Measurements from ENCODE around the gene MICB. TPM values are rescaled to one million over a fixed set of nuclear protein-coding genes. Genes with fewer than 3 reads are reported as not detected.
A peak's percentile ranks its signal among the peaks of the same experiment; 100 is the strongest.
"Not testable (repeated sequence)": the region's sequence is repeated elsewhere in the genome, so short reads cannot be mapped to it uniquely, and the experiment has no call there.

The MICB gene
- total and polyA plus RNA-seq, 4 donors: 3.8 to 10.2 (median 7.4) TPM

DNA sequence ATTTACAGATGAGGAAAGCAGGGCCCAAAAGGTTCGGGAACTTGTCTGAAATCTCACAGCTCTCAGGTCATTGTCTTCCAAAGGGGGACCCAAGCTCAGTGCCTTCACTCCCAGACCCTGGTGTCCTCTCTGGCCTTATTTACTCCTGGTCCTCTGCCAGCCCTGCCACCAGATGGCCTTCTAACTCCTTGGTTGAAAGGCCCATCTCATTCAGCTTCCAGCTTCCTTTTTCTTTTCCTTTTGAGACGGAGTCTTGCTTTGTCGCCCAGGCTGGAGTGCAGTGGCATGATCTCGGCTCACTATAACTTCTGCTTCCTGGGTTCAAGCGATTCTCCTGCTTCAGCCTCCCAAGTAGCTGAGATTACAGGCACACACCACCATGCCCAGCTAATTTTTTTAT is 53.4 kb downstream of the MICB start:
- H3K4me1 ChIP-seq (ENCODE audit: control insufficient read depth in 5 of 5, insufficient read depth in 5 of 5, low read length in 5 of 5): peaks cover 0 to 18% (median 4%) of the 10 kb centered on the region in 5 donors
- TF ChIP-seq, protein P1, sequence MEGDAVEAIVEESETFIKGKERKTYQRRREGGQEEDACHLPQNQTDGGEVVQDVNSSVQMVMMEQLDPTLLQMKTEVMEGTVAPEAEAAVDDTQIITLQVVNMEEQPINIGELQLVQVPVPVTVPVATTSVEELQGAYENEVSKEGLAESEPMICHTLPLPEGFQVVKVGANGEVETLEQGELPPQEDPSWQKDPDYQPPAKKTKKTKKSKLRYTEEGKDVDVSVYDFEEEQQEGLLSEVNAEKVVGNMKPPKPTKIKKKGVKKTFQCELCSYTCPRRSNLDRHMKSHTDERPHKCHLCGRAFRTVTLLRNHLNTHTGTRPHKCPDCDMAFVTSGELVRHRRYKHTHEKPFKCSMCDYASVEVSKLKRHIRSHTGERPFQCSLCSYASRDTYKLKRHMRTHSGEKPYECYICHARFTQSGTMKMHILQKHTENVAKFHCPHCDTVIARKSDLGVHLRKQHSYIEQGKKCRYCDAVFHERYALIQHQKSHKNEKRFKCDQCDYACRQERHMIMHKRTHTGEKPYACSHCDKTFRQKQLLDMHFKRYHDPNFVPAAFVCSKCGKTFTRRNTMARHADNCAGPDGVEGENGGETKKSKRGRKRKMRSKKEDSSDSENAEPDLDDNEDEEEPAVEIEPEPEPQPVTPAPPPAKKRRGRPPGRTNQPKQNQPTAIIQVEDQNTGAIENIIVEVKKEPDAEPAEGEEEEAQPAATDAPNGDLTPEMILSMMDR (IDR thresholded peaks at IDR 0.05; ENCODE audit: control extremely low read depth, extremely low read depth): peak; percentile 80
- peaks cover 0 to 18% (median 7%) of the 10 kb centered on the region in 4 donors for H3K36me3 ChIP-seq (ENCODE audit: control insufficient read depth in 4 of 4, insufficient read depth in 4 of 4, low read length in 4 of 4)
- ATAC-seq (ENCODE audit: insufficient read depth, low FRiP score); H3K4me3 ChIP-seq; H3K27me3 ChIP-seq (ENCODE audit: control insufficient read depth in 3 of 3, insufficient read depth in 3 of 3, low read length in 2 of 3); H3K27ac ChIP-seq (ENCODE audit: low read depth in 1 of 2, low read length in 1 of 2); H3K9me3 ChIP-seq (ENCODE audit: control insufficient read depth in 4 of 4, insufficient read depth in 3 of 4, low read length in 3 of 4); H3K9ac ChIP-seq (ENCODE audit: insufficient read depth in 1 of 2, low read length in 2 of 2): not testable (repeated sequence)
- peak in 2 of 3 donors; percentile 26 to 49 for DNase-seq
- 14 to 41% methylated on average over 5 of the region's 5 CpGs for WGBS, 2 donors

DNA sequence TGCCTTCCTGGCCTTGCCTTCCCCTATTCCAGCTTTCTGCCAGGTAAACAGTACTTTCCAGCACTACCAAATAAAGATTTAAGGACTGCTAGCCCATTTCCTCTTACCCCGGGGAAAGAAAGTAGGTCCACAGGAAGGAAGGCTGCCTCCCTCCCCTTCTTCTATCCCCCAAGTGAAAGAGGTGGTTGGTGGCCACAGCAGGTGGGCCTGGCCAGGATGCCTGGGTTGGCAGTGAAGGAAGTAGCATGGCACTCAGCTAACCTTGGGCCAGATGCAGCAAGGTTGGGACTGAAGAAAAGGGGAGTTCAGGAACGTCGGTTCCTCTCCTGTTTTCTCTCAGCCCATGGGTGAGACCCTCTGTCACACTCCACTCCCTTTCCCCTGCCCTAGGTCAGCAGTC is 58.4 kb downstream of the MICB start:
- Histone ChIP-seq H3K27me3 (ENCODE audit: control insufficient read depth in 3 of 3, insufficient read depth in 3 of 3, low read length in 2 of 3) (no peaks in the 10 kb centered on the region), H3K9ac (ENCODE audit: insufficient read depth in 1 of 2, low read length in 2 of 2) (no peak overlapping the region), H3K36me3 (ENCODE audit: control insufficient read depth in 4 of 4, insufficient read depth in 4 of 4, low read length in 4 of 4) (peaks cover 6 to 20% (median 14%) of the 10 kb centered on the region in 4 donors), H3K27ac (ENCODE audit: low read depth in 1 of 2, low read length in 1 of 2) (no peak overlapping the region), H3K4me1 (ENCODE audit: control insufficient read depth in 5 of 5, insufficient read depth in 5 of 5, low read length in 5 of 5) (peaks cover 0 to 27% (median 0%) of the 10 kb centered on the region in 5 donors), H3K9me3 (ENCODE audit: control insufficient read depth in 4 of 4, insufficient read depth in 3 of 4, low read length in 3 of 4) (no peaks in the 10 kb centered on the region), H3K4me3 (no peak overlapping the region)
- TF ChIP-seq, protein P1 (IDR thresholded peaks at IDR 0.05; ENCODE audit: control extremely low read depth, extremely low read depth): no peak
- DNase-seq (no peak), ATAC-seq (ENCODE audit: insufficient read depth, low FRiP score) (no peak)
- 46 to 65% methylated on average over 3 of the region's 3 CpGs for WGBS, 2 donors

DNA sequence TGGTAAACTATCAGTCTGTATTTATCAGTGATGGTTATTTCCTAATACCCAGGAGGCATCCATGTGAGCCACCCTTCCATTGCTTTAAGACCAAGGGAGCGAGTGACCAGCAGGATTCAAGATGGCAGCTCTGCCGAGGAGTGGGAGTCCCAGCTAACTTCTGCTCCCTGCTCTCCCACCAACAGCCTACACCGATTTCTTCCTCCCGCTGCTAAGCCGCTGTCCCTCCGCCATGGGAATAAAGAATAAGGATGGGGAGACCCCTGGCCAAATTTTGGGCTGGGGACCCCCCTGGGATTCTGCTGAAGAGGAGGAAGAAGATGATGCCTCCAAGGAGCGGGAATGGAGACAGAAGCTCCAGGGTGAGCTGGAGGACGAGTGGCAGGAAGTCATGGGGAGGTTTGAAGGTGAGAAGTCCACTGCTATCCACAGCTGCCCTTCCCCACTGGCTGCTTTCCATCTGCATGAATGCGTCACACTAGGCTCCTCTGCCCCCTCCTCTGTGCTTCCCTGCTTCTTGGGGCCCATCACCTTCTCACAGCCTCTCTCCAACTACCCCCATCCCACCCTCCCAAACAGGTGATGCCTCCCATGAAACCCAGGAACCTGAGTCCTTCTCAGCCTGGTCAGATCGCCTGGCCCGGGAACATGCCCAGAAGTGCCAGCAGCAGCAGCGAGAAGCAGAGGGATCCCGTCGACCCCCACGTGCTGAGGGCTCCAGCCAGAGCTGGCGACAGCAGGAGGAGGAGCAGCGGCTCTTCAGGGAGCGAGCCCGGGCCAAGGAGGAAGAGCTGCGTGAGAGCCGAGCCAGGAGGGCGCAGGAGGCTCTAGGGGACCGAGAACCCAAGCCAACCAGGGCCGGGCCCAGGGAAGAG is 59.7 kb downstream of the MICB start:
- Histone ChIP-seq H3K4me1 (ENCODE audit: control insufficient read depth in 5 of 5, insufficient read depth in 5 of 5, low read length in 5 of 5) (peaks cover 0 to 27% (median 0%) of the 10 kb centered on the region in 5 donors), H3K27me3 (ENCODE audit: control insufficient read depth in 3 of 3, insufficient read depth in 3 of 3, low read length in 2 of 3) (no peaks in the 10 kb centered on the region), H3K9me3 (ENCODE audit: control insufficient read depth in 4 of 4, insufficient read depth in 3 of 4, low read length in 3 of 4) (no peaks in the 10 kb centered on the region), H3K36me3 (ENCODE audit: control insufficient read depth in 4 of 4, insufficient read depth in 4 of 4, low read length in 4 of 4) (peaks cover 6 to 20% (median 14%) of the 10 kb centered on the region in 4 donors), H3K4me3 (no peak overlapping the region), H3K9ac (ENCODE audit: insufficient read depth in 1 of 2, low read length in 2 of 2) (no peak overlapping the region), H3K27ac (ENCODE audit: low read depth in 1 of 2, low read length in 1 of 2) (peak overlapping the region in 1 of 2 donors; percentile 87)
- ATAC-seq (ENCODE audit: insufficient read depth, low FRiP score) (no peak), DNase-seq (no peak)
- 56 to 62% methylated on average over 23 to 24 of the region's 24 CpGs for WGBS, 2 donors
- TF ChIP-seq, protein P1 (IDR thresholded peaks at IDR 0.05; ENCODE audit: control extremely low read depth, extremely low read depth): no peak
